Nephron progenitor cell (in vitro differentiated cells): ENCODE data around the gene NUP205.

Experiments
- DNase-seq: peaks from one replicate; pipeline ENCODE4 v3.0.0; 2021
- H3K27ac Mint-ChIP-seq: 2 replicates; pipeline ENCODE4 v1.8.0; 2021; ENCODE audit warnings: mild to moderate bottlenecking, moderate library complexity, mixed read lengths
- H3K27me3 Mint-ChIP-seq: 2 replicates; pipeline ENCODE4 v1.8.0; 2021; ENCODE audit warnings: mild to moderate bottlenecking, low read depth, mixed read lengths; ENCODE audit not compliant: poor library complexity
- H3K36me3 Mint-ChIP-seq: 2 replicates; pipeline ENCODE4 v1.8.0; 2021; ENCODE audit warnings: low read depth, mixed read lengths
- H3K4me1 Mint-ChIP-seq: 2 replicates; pipeline ENCODE4 v1.8.0; 2021; ENCODE audit warnings: mixed read lengths
- H3K4me3 Mint-ChIP-seq: 2 replicates; pipeline ENCODE4 v1.8.0; 2021; ENCODE audit warnings: mild to moderate bottlenecking, moderate library complexity, mixed read lengths
- H3K9me3 Mint-ChIP-seq: 2 replicates; pipeline ENCODE4 v1.8.0; 2021; ENCODE audit warnings: mild to moderate bottlenecking, moderate library complexity, mixed read lengths
- TF ChIP-seq, protein P1 (sequence below): fragments of 200-600 bp; sonication (generic); IDR thresholded peaks from 2 replicates; pipeline ENCODE4 v1.5.0; 2021; ENCODE audit warnings: antibody characterized with exemption

Gene NUP205

DNA sequence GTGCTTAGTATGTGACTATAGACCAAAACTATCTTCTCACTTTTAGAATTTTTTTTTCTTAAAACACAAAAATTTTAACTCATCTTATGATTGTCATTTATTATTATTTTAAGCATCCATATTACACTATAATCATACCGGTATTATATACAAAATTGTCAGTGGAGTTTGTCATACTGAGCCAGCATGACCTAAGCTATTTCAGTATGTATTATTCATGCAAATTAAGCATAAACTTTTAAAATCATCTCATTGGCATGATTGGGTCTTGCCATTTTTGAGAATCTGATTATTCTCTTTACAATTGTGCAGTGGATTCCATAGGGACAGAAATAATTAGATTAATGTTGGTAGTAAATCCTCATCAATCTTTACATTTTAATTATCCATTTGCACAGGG, 58.4 kb downstream of the NUP205 start:
- Mint-ChIP-seq H3K9me3 (no peaks in the 10 kb centered on the region), H3K4me3 (no peak overlapping the region), H3K4me1 (no peaks in the 10 kb centered on the region), H3K27me3 (no peaks in the 10 kb centered on the region), H3K27ac (no peak overlapping the region), H3K36me3 (peaks cover 46% of the 10 kb centered on the region)
- TF ChIP-seq, protein P1, sequence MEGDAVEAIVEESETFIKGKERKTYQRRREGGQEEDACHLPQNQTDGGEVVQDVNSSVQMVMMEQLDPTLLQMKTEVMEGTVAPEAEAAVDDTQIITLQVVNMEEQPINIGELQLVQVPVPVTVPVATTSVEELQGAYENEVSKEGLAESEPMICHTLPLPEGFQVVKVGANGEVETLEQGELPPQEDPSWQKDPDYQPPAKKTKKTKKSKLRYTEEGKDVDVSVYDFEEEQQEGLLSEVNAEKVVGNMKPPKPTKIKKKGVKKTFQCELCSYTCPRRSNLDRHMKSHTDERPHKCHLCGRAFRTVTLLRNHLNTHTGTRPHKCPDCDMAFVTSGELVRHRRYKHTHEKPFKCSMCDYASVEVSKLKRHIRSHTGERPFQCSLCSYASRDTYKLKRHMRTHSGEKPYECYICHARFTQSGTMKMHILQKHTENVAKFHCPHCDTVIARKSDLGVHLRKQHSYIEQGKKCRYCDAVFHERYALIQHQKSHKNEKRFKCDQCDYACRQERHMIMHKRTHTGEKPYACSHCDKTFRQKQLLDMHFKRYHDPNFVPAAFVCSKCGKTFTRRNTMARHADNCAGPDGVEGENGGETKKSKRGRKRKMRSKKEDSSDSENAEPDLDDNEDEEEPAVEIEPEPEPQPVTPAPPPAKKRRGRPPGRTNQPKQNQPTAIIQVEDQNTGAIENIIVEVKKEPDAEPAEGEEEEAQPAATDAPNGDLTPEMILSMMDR, result no peak
- no peak for DNase-seq

DNA sequence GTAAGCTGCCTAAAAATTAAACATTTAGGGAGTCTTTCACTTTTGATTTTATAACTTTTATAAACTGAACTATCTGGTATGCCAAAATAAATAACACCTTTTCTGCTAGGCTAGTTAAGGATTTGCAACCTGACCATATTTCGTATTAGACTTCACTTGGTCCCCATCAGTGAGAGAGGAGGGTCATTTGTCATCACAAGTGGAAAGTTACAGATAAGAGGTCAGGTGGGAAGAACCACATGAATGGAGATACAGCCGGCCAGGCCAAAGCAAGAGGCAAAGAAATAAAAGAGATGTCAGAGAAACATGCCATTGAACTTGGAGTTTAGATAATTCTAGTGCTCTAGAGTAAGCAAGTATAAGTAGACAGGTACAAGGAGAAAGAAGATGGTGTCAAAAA, 60.1 kb downstream of the NUP205 start:
- Mint-ChIP-seq H3K9me3 (no peaks in the 10 kb centered on the region), H3K4me3 (no peak overlapping the region), H3K27me3 (no peaks in the 10 kb centered on the region), H3K4me1 (no peaks in the 10 kb centered on the region), H3K27ac (no peak overlapping the region), H3K36me3 (peaks cover 47% of the 10 kb centered on the region)
- DNase-seq, result no peak
- TF ChIP-seq, protein P1, result no peak

DNA sequence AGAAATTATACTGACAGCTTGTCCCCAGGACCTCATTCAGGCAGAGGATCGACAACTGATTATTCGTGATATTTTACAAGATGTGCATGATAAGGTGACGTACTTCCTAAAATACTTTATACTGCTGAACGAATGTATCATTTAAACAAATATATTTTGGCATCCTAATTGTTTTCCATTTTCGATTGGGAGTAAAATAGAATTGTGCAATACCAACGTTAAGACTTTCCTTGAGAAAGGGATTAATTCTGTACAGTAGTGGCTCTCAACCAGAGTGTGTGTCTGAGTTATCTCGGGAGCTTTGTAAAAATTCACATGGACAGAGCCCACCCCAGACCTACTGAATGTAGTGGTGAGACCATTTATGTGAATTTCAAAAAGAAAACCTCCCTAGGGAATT, 60.8 kb downstream of the NUP205 start:
- H3K9me3 Mint-ChIP-seq, result no peaks in the 10 kb centered on the region
- no peaks in the 10 kb centered on the region for H3K27me3 Mint-ChIP-seq
- peaks cover 54% of the 10 kb centered on the region for H3K36me3 Mint-ChIP-seq

DNA sequence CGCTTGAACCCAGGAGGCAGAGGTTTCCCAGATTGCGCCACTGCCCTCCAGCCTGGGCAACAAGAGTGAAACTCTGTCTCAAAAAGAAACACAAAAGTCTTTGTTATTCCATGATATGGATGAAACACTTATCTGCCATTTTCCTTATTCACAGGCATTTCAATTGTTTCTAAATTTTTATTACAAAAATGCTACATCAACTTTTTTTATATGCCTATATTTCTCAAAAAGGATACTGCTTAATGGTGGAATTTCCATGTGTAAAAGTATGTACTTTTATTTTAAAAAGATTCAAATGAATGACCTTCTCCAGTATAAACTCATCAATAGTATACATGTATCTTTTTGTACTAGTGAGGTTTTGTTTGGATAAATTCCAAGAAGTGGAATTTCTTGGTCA, 62.7 kb downstream of the NUP205 start:
- no peak for DNase-seq
- Mint-ChIP-seq H3K27me3 (no peaks in the 10 kb centered on the region), H3K27ac (no peak overlapping the region)

More for the DNA sequence above, 60.8 kb downstream of the NUP205 start:
- Mint-ChIP-seq H3K4me1 (no peaks in the 10 kb centered on the region), H3K4me3 (no peak overlapping the region), H3K27ac (no peak overlapping the region)
- TF ChIP-seq, protein P1, result no peak
- no peak for DNase-seq

DNA sequence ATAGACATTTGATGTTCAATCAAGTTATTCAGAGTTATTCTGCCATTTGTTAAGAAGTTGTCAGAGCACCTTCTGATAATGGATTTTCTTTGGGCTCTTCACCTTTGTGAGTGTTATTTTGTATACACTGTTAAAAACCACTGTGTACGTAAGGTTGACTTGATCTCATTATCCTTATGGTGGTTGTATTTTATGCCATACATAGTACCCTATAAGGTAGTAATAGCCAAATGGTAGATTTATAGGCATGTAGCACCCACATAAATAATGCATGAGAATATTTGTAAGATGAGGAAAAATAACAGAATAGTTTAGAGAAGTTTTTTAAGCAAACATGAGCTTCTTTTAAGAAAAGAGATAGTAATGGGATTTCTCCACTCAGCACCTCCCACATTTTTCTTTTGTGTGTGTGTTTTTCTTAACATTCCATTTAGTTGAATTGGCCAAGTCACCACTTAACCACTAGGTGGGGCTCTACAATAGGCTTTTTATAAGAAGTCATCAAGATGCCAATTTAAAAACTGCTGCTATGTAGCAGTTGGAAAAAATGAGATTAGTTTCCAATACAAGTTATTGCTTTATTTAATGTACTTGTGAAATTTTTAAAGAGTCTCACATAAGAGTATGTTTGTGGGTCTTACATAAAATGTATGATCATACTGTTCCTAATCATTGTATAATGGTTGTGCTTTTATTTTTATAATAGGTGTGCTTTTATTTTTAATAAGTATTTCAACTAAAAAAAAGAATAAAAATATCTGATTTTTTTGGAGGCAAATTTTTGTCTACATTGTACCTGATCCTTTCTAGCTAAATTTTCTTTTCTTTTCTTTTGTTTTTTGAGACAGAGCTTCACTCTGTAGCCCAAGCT, 63.5 kb downstream of the NUP205 start:
- H3K27ac Mint-ChIP-seq, result no peak overlapping the region
- peak; percentile 17 for DNase-seq

More for the DNA sequence above, 62.7 kb downstream of the NUP205 start:
- TF ChIP-seq, protein P1, result no peak
- no peaks in the 10 kb centered on the region for H3K4me1 Mint-ChIP-seq
- H3K4me3 Mint-ChIP-seq, result no peak overlapping the region
- peaks cover 67% of the 10 kb centered on the region for H3K36me3 Mint-ChIP-seq
- H3K9me3 Mint-ChIP-seq, result no peaks in the 10 kb centered on the region

More for the DNA sequence above, 63.5 kb downstream of the NUP205 start:
- no peaks in the 10 kb centered on the region for H3K4me1 Mint-ChIP-seq
- no peaks in the 10 kb centered on the region for H3K27me3 Mint-ChIP-seq
- TF ChIP-seq, protein P1, result peak; percentile 88
- H3K4me3 Mint-ChIP-seq, result no peak overlapping the region
- peaks cover 68% of the 10 kb centered on the region for H3K36me3 Mint-ChIP-seq
- no peaks in the 10 kb centered on the region for H3K9me3 Mint-ChIP-seq
